Measurements from ENCODE around the gene ZNF415.
"Not testable (repeated sequence)": the region's sequence is repeated elsewhere in the genome, so short reads cannot be mapped to it uniquely, and the experiment has no call there.

The ZNF415 gene

DNA sequence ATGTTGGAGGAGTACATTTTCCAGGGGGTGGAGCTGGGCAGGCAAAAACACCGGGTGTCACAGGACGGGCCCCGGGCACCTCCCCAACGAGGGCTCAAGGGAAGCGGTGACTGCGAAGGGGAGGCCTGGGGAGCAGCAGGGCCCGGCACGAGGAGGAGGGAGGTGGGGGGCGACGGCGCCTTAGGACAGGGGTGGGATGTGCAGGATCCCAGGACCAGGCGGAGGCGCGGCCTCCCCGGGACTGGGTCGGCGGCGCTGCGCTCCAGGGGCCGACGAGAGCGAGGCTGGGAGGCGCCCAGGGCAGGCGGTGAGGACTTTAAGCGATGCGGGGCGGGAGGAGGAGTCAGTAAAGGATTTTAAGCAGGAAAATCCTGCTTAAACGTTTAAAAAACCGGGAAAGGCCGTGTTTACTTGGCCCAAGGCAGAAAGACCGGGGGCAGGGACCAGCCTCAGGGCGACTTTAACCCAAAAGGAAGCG lies 29.9 kb downstream of the ZNF415 start:
- peak; percentile 11 for DNase-seq (ENCODE audit: low read depth)

DNA sequence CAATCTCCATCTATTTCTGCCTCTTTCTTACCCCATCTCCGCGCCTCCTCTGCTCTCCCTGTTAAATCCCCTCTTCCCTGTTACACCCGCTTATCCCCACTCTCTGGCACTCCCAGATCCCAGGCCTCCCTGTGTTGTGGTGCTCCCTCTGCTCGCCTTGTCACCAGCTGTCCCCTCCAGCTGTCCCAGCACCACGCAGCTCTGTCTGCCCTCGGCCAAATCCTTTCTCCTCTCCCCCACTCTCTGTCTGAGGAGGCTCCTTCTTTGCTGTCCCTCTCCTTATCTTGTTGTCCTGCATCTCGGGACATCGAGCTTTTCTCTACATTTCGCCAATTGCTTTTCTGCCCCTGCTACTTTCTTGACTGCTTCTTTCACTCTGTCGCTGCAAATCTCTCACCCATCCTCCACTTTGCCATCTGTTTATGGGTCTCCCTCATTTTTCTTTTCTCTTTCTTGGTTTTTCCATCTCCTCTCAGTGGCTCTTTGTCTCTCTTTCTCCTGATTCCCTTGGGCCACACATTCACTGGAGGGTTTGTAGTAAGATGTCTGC lies 30.4 kb downstream of the ZNF415 start:
- DNase-seq (ENCODE audit: low read depth): no peak

DNA sequence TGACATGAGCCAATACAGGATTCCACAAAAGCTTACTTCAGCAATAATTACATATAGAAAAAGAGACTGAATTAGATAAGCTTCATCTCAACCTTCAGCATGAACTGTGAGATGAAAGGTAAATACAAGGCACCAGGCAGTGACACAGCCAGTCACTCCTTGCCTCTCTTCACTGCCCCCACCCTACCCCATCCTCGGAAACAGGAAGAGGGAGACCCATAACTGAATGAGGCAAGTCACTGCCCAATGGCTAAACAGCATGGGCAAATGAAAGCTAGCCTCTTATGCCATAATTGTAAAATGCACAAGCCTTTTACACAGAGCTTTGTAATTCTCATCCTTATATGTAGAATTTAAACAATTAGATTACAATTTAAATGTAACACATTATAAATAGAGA lies 31.2 kb downstream of the ZNF415 start:
- DNase-seq (ENCODE audit: low read depth): no peak

DNA sequence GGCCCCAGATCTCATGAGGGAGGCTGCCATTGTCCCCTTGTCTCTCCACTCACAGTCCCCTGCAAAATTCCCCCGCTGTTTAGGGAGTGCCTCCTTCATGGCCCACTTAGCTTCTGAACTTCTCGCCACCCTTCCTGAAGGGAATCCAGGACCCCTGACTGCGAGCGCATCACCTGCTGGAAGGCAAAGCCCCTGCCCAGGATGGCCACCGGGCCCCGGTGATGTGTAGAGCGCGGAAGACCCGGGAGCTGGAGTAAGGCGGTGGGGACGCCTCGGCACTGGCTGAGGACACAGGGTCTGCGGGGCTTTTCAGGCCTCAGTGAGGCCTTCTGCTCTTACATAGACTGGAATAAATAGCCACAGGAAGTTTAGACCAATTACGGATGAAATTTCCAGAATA lies 34.1 kb downstream of the ZNF415 start:
- DNase-seq (ENCODE audit: low read depth): not testable (repeated sequence)

DNA sequence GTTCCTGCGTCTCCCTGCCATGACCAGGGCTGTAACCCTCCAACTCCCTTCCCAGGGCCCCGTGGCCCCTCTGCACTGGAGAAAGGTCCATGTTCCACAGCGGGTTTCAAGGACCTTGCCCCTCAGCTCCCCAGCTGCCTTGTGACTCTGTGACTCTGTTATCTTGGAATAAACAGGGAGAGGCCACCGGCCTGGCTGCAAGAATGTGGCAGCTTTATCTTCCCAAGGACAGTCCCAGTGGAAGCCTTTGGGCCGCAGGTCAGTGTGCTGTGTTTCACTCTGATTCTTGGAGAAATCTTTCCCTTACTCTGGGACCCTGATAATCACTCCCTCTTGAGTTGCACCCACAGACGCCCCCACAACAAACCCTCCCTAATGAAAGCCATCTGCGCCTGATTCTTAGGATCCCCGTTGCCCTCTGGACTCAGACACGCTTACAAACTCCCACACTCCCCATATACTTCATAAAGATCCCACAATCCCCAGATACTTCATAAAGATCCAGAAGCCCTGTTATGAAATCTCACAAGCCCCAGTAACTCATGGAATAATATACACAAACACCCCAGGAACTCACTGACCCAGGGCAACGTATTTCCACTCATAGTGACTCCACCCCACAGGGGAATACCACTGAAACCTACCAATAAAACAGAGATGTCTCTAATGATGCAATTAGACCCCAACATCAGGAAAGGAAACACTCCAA lies 35.6 kb downstream of the ZNF415 start:
- DNase-seq (ENCODE audit: low read depth): not testable (repeated sequence)

DNA sequence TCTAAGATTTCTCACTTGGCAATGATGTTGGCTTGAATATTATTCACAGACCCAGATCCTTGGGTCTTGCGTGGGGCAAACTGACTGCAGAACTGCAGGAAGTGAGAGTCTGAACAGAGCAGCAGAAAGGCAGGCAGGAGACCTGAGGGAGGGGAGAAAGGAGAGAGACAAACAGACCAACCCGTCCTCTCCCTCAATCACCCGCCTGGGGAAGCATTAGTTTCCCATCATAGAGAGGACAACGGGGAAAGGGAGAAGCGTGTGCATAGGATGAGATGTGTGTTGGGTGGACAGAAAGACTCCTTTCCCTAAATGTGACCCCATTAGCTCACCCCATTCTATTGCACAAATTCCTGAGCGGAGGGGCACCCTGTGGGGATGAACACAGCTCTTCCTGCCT lies 36.1 kb downstream of the ZNF415 start:
- DNase-seq (ENCODE audit: low read depth): not testable (repeated sequence)

DNA sequence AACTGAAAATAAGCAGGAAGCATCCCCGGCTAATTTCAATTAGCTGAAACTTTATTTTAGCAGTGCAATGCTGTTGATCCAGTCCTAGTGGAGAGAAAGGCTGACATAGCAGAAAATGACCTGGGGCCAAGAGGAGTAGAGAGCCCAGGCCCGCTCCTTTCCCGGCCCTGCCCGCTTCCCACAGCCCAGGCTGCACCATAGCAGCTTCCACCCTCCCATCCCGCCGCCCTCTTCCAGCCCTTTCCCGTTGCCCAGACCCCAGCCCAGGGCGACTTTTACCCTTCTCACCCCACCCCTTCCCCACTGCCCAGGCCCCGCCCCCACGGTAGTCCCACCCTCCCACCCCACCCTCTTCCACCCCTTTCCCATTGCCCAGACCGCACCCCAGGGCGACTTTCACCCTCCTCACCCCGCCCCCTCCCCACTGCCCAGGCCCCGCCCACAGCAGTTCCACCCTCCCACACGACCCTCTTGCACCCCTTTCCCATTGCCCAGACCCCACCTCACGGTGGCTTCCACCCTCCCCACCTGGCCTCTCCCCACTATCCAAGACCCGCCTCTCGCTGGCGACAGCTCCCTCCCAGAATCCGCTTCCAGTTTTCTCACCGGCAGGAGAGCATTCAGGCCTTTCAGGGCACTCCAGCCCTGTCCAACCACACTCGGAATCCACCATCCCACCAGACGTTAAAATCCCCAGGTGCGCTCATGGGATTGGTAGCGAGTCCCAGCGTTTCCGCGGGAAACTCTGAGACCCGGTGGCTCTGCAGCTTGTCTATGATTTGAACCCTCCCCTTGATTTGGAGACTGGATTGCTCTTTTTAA lies 37.7 kb downstream of the ZNF415 start:
- DNase-seq (ENCODE audit: low read depth): no peak

DNA sequence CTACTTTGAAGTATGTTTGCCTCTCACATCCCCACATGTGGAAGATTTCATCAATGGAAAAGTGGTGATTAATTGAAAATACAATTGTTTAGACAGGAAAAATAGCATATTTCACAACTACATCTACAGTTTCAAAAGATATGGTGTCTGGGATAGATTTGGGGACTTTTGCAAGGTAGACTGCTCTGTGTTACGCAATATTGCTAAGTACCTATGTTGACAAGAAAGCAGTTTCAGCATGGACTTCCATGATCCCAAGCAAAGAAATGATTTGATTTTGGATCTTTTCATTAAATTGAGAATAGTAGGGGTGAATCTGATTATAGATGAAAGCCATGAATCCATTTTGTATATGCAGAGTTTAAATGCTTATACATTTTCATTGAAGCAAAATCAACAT lies 40.0 kb downstream of the ZNF415 start:
- DNase-seq (ENCODE audit: low read depth): no peak

DNA sequence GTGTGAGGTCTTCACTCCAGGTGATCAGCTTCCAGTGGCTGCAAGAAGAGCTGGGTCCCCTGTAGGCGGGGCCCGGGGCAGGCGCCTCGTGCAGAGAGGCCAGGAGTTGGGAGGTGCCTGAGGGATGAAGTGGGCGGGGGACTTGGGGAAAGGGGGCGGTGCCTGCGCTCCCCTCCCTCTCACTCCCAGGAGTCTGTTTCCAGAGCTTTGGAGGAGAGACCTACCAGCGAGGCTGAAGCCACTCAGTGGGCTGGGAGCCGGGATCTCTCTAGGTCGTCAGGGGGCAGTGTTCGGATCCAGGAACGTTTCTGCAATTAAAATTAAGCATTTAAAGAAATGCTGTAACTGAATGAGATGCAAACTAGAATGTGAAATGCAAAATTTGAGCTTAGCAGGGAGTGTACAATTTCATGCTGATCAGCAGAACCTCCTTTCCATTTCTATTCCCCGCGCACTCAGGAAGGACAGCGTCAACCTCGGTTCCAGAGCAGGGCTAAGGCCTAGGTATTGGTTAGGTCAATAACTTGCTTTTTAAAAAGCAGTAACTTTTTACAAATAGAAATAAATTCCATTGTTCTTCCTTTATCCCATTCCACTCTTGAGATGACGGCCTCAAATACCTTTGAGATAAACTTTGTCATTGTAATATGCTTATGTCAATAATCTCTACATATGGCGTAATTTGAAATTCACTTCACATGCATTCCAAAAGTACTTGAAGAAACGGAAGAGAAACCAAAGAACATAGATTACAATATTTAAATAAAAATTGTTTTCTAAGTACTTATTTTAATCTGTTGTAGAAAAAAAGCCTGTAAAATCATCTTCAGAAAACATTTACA lies 41.1 kb downstream of the ZNF415 start:
- no peak for DNase-seq (ENCODE audit: low read depth)

DNA sequence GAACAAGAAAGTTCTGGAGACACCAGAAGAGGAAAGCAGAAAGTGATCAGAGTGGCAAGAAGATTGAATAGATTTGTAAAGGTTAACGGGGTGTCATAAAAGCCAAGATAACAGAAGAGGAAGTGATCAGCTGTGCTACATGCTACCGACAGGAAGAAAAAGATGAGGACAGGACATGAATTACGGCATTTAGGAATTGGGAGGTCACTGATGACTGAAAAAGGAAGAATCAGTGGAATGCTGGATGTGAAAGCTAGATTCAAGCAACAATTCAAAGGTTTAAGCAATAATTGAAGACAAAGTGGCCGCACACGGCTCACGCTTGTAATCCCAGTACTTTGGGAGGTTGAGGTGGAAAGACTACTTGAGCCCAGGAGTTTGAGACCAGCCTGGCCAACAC lies 44.6 kb downstream of the ZNF415 start:
- no peak for DNase-seq (ENCODE audit: low read depth)

DNA sequence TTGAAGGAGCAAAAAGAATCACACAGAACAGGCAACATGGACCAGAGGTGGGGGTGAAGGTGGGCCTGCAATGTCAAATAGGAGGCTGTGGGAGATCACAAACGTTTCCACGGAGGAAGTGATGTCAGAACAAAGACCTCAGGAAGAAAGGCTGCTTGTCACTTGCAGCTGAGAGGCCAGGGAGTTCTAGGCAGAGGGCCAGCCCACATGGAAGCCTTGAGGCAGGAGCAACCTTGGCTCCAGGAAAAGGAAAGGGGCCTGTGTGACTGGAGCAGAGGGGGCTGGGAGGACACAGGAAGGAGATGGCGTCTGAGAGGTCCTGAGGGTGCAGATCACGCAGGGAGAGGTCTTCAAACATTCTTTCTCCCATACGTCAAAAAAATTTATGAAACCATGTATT lies 45.8 kb downstream of the ZNF415 start:
- no peak for DNase-seq (ENCODE audit: low read depth)

DNA sequence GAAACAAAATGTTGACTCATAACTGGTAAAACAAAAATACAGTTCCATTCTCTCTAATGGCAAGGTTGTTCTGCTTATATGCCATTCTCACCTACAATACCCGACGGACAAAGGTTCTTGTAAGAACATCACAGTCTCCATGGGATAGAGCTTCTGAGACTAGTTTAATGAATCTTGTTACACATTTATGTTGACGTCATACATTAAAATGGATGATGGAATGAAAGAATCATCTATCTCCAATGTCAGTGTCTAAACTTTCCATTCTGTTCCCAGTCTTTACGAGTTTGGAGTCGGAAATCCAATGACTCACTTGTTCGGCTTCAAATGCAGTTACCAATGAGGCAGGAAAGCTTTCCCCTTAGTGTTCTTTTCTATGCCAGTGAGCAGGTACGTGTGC lies 47.2 kb downstream of the ZNF415 start:
- DNase-seq (ENCODE audit: low read depth): no peak

DNA sequence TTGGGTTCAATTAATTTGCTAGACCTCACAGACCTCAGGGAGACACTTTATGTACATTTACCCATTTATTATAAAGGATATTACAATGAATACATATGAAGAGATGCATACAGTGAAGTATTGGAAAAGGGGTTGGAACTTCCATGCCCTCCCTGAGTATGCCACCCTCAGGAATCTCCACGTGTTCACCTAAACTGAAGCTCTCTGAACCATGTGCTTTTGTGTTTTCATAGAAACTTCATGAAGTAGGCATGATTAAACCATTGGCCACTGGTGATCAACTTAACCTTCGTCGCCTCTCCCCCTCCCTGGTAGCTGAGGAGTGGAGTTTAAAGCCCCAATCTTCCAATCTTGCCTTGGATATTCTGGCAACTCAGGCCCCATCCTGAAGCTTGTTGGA lies 49.8 kb downstream of the ZNF415 start:
- no peak for DNase-seq (ENCODE audit: low read depth)

DNA sequence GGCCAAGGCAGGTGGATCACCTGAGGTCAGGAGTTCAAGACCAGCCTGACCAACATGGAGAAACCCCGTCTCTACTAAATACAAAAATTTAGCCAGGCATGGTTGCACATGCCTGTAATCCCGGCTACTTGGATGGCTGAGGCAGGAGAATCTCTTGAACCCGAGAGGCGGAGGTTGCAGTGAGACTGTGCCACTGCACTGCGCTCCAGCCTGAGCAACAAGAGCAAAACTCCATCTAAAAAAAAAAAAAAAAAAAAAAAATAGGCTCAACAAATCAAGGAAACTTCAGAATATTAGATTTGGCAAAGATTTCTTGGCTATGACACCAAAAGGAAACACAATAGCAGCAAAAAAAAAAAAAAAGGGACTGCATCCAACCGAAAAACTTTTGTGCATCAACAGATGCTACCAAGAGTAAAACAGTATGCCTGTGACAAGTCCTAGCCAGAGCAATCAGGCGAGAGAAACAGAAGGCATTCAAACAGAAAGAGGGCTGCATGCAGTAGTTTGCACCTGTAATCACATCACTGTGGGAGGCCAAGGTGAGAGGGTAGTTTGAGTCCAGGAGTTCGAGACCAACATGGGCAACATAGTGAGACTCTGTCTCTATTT lies 53.3 kb downstream of the ZNF415 start:
- DNase-seq (ENCODE audit: low read depth): no peak

DNA sequence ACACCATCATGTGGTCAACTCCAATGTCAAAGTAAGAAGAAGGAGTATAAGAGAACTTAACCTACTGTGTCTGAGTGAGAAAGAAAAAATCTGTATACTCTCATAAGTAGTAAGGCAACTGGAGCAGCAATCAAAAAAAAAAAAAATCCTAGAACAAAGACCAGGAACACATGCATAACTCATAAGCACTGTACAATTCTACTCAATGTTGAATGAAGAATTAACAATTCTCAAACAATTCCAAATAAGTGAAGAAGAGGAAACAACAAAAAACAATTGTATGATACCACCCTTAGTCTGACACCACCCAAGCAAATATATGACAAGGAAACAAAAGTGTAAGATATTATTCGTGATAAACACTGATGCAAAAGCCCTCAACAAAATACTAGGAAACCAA lies 54.0 kb downstream of the ZNF415 start:
- DNase-seq (ENCODE audit: low read depth): no peak

DNA sequence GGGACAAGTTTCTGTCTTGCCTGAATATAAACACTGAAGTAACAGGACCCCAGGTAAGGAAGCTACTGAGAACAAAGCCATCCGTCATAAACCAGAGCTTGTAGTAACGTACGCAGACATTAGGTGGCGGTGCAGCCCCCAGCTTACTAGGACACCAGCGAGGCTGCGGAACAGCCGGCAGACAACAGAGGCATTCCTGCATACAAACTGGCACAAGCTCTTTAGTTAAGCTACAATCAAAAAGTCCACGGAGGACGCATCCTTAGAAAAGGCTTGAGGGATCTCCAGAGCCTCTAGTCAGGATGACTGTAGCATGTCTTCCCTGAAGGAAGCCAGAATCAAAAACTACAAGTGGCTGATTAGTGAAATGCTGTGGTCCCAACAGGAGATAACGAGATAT lies 55.7 kb downstream of the ZNF415 start:
- peak; percentile 6 for DNase-seq (ENCODE audit: low read depth)

DNA sequence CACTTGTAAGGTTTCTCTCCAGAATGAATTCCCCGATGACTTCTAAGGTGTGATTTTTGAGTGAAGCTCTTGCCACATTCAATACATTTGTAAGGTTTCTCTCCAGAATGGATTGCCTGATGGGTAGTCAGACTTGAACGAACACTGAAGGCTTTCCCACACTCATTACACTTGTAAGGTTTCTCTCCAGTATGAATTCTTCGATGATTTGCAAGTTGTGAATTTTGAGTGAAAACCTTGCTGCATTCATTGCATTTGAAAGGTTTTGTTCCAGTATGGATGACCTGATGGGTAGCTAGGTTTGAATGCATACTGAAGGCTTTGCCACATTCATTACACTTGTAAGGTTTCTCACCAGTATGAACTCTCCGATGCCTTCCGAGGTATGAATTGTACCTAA lies 63.9 kb downstream of the ZNF415 start:
- no peak for DNase-seq (ENCODE audit: low read depth)

DNA sequence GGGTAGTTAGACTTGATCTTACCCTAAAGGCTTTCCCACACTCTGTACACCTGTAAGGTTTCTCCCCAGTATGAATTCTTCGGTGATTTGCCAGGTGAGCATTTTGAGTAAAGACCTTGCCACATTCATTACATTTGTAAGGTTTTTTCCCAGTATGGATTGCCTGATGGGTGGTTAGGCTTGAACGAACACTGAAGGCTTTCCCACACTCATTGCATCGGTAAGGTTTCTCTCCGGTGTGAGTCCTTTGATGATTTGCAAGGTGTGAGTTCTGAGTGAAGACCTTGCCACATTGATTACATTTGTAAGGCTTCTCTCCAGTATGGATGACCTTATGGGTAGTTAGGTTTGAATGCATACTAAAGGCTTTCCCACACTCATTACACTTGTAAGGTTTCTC lies 64.5 kb downstream of the ZNF415 start:
- DNase-seq (ENCODE audit: low read depth): no peak

DNA sequence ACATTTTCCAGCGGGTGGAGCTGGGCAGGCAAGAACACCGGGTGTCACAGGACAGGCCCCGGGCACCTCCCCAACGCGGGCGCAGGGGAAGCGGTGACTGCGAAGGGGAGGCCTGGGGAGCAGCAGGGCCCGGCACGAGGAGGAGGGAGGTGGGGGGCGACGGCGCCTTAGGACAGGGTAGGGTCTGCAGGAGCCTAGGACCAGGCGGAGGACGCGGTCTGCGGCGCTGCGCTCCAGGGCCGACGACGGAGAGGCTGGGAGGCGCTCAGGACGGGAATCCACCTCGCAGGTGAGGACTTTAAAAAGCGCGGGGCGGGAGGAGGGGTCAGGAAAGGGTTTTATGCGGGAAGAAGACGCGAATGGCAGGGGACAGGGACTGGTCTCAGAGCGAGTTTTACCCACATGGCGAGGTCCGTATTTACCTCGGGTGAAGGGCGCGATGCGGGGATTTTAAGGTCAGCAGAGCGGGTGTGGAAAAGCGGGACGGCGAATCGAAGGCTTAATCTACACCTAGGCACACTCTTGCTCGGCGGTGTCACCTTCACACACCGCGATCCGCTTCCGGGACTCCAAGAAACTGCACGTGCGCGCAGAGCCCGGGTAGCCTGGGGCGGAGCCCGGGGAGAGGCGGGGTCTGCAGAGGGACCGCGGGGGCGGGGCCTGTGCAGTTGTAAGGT lies 74.7 kb downstream of the ZNF415 start:
- DNase-seq (ENCODE audit: low read depth): no peak
